ENCODE measurements around the gene CHST15.

GRCh38 chr10:123986736-123987135 lies 106.7 kb downstream of the CHST15 start:
- TF ChIP-seq EZH2 (IDR thresholded peaks at IDR 0.05; ENCODE audit: insufficient read depth, poor library complexity, severe bottlenecking) (no peak), EZH2phosphoT487 (IDR thresholded peaks at IDR 0.05; ENCODE audit: insufficient read depth, low read depth) (no peak)
